Measurements from ENCODE around the gene SDS. TPM values are rescaled to one million over a fixed set of nuclear protein-coding genes. Genes with fewer than 3 reads are reported as not detected.
A peak's percentile ranks its signal among the peaks of the same experiment; 100 is the strongest.

Gene SDS
- total RNA-seq, 1 experiment from 2014 or later: not detected

DNA sequence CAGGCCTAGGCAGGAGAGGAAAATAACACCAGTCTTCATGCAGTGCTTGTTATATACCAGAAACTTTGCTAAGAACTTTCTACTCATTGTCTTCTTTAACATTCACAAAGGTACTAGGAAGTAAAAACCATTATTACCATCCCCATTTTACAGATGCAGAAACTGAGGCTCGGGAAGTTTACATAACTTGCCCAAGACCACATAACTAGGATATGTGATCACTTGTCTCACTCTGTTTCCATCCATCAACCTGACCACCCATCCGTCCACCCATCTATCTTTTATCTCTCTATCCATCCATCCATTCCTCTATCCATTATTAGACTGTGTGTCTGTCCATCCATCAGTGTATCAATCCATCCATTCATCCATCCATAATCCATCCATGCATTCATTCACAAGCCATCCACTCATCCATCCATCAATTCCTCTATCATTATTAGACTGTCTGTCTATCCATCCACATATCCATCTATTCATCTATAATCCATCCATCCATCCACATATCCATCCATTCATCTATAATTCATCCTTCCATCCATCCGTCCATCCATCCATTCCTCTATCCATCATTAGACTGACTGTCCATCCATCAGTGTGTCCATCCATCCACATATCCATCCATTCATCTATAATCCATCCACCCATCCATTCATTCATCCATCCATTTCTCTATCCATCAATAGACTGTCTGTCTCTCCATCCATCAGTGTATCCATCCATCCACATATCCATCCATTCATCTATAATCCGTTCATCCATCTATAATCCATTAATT, 35.0 kb upstream of the SDS start:
- Mint-ChIP-seq H3K27ac (ENCODE audit: low read depth, unreplicated experiment) (no peak overlapping the region), H3K36me3 (ENCODE audit: insufficient read depth, unreplicated experiment) (no peaks in the 10 kb centered on the region)
- POLR2A ChIA-PET: no interaction called here

DNA sequence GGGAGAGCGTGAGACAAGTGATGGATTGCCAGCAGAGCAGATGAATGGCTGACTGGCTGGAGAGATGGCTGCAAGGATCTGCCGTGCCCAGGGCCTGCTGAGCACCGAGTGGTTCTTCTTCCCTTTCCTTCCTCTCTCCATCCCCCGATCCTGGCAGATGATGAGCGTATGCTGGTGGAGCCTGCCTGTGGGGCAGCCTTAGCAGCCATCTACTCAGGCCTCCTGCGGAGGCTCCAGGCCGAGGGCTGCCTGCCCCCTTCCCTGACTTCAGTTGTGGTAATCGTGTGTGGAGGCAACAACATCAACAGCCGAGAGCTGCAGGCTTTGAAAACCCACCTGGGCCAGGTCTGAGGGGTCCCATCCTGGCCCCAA, 34.0 kb upstream of the SDS start:
- CTCF ChIA-PET: interaction anchor here (0.6 kb wide), 1 partner anchor 32 kb away, joined by 7 read pairs; no protein-coding TSS in a partner anchor
- TF ChIP-seq, protein P1, sequence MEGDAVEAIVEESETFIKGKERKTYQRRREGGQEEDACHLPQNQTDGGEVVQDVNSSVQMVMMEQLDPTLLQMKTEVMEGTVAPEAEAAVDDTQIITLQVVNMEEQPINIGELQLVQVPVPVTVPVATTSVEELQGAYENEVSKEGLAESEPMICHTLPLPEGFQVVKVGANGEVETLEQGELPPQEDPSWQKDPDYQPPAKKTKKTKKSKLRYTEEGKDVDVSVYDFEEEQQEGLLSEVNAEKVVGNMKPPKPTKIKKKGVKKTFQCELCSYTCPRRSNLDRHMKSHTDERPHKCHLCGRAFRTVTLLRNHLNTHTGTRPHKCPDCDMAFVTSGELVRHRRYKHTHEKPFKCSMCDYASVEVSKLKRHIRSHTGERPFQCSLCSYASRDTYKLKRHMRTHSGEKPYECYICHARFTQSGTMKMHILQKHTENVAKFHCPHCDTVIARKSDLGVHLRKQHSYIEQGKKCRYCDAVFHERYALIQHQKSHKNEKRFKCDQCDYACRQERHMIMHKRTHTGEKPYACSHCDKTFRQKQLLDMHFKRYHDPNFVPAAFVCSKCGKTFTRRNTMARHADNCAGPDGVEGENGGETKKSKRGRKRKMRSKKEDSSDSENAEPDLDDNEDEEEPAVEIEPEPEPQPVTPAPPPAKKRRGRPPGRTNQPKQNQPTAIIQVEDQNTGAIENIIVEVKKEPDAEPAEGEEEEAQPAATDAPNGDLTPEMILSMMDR (IDR thresholded peaks at IDR 0.05; ENCODE audit: unreplicated experiment): no peak
- Mint-ChIP-seq H3K36me3 (ENCODE audit: insufficient read depth, unreplicated experiment) (no peaks in the 10 kb centered on the region), H3K27ac (ENCODE audit: low read depth, unreplicated experiment) (no peak overlapping the region), H3K9me3 (ENCODE audit: unreplicated experiment) (no peaks in the 10 kb centered on the region), H3K27me3 (ENCODE audit: insufficient read depth, unreplicated experiment) (no peaks in the 10 kb centered on the region), H3K4me1 (ENCODE audit: insufficient read depth, unreplicated experiment) (no peaks in the 10 kb centered on the region), H3K4me3 (ENCODE audit: unreplicated experiment) (no peak overlapping the region)
- DNase-seq (ENCODE audit: unreplicated experiment): no peak
- BruUV-seq (replicated peaks): no TSS peak
- POLR2A ChIA-PET: interaction anchor here (0.6 kb wide), 1 partner anchor 1844 kb away, joined by 3 read pairs; no protein-coding TSS in a partner anchor
- intact Hi-C loops (cut with micrococcal nuclease): no loop called here

More for the DNA sequence above, 35.0 kb upstream of the SDS start:
- no peak for DNase-seq (ENCODE audit: unreplicated experiment)
- CTCF ChIA-PET: interaction anchor here (0.6 kb wide), 1 partner anchor 33 kb away, joined by 7 read pairs; no protein-coding TSS in a partner anchor
- no peaks in the 10 kb centered on the region for H3K9me3 Mint-ChIP-seq (ENCODE audit: unreplicated experiment)
- TF ChIP-seq, protein P1 (IDR thresholded peaks at IDR 0.05; ENCODE audit: unreplicated experiment): no peak
- intact Hi-C loops (cut with micrococcal nuclease): loop anchor here (1.0 kb wide), 1 partner anchor 474 kb away; no protein-coding TSS in a partner anchor
- H3K4me3 Mint-ChIP-seq (ENCODE audit: unreplicated experiment): no peak overlapping the region
- TSS peak; percentile 23 for BruUV-seq (replicated peaks)
- H3K27me3 Mint-ChIP-seq (ENCODE audit: insufficient read depth, unreplicated experiment): no peaks in the 10 kb centered on the region
- no peaks in the 10 kb centered on the region for H3K4me1 Mint-ChIP-seq (ENCODE audit: insufficient read depth, unreplicated experiment)

DNA sequence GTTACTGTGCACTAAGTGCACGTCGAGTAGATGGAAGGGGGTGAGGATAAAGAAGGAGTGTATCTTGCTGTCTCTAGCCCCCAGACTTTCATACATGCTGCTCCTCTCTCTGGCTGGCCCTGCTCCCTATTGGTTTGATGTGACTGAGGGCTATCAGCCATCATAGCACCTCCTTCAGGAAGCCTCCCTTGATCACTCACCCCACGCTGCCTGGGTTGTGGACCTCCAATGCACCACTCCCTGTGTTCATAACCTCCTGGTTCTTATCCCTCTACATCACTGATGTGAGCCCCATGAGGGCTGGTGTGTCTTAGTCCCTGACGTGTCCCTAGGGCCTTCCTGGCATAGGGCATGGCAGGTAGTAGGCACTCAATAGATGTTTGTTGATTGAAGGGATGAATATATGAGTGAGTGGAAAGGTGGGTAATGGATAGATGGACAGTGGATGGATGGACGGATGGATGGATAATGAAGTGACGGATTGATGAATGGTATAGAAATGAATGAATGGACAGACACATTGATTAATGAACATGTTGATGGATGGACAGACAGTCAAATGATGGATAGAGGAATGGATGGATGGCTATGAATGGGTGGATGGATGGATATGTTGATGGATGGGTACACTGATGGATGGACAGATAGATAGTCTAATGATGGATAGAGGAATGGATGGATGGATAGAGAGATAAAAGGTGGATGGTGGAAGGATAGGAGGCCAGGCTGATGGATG, 33.5 kb upstream of the SDS start:
- no TSS peak for BruUV-seq (replicated peaks)
- no peak for DNase-seq (ENCODE audit: unreplicated experiment)
- H3K36me3 Mint-ChIP-seq (ENCODE audit: insufficient read depth, unreplicated experiment): no peaks in the 10 kb centered on the region
- CTCF ChIA-PET: interaction anchor here (1.4 kb wide), 1 partner anchor 12 kb away, joined by 3 read pairs; no protein-coding TSS in a partner anchor
- H3K27me3 Mint-ChIP-seq (ENCODE audit: insufficient read depth, unreplicated experiment): no peaks in the 10 kb centered on the region
- TF ChIP-seq, protein P1 (IDR thresholded peaks at IDR 0.05; ENCODE audit: unreplicated experiment): no peak
- intact Hi-C loops (cut with micrococcal nuclease): no loop called here
- H3K4me1 Mint-ChIP-seq (ENCODE audit: insufficient read depth, unreplicated experiment): no peaks in the 10 kb centered on the region
- no peak overlapping the region for H3K4me3 Mint-ChIP-seq (ENCODE audit: unreplicated experiment)
- H3K27ac Mint-ChIP-seq (ENCODE audit: low read depth, unreplicated experiment): no peak overlapping the region
- H3K9me3 Mint-ChIP-seq (ENCODE audit: unreplicated experiment): no peaks in the 10 kb centered on the region
- POLR2A ChIA-PET: interaction anchor here (0.6 to 0.7 kb wide), 2 partner anchors 427 to 1845 kb away, joined by 3 read pairs; no protein-coding TSS in a partner anchor

DNA sequence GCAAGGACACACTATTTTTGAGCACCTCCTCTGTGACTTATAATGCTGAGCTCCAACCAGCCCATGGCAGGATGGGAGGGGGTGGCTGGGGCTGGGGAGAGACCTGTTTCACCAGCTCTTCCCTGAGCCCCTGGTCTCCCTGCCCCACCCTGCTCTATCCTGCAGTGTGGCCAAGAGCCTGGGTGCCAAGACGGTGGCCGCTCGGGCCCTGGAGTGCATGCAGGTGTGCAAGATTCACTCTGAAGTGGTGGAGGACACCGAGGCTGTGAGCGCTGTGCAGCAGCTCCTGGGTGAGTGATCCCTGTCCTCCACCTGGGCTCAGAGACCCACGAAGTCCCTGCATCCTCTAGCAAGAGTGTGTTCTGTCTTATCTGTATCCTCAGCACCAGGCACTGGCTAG, 32.9 kb upstream of the SDS start:
- no TSS peak for BruUV-seq (replicated peaks)
- H3K36me3 Mint-ChIP-seq (ENCODE audit: insufficient read depth, unreplicated experiment): no peaks in the 10 kb centered on the region

More for the DNA sequence above, 32.9 kb upstream of the SDS start:
- no peak for DNase-seq (ENCODE audit: unreplicated experiment)
- ChIA-PET CTCF (interaction anchor here (1.4 kb wide), 1 partner anchor 11 kb away, joined by 3 read pairs; no protein-coding TSS in a partner anchor), POLR2A (interaction anchor here (0.7 kb wide), 1 partner anchor 427 kb away, joined by 3 read pairs; no protein-coding TSS in a partner anchor)
- H3K4me3 Mint-ChIP-seq (ENCODE audit: unreplicated experiment): no peak overlapping the region
- TF ChIP-seq, protein P1 (IDR thresholded peaks at IDR 0.05; ENCODE audit: unreplicated experiment): no peak
- H3K9me3 Mint-ChIP-seq (ENCODE audit: unreplicated experiment): no peaks in the 10 kb centered on the region
- H3K4me1 Mint-ChIP-seq (ENCODE audit: insufficient read depth, unreplicated experiment): no peaks in the 10 kb centered on the region
- intact Hi-C loops (cut with micrococcal nuclease): no loop called here
- no peak overlapping the region for H3K27ac Mint-ChIP-seq (ENCODE audit: low read depth, unreplicated experiment)
- no peaks in the 10 kb centered on the region for H3K27me3 Mint-ChIP-seq (ENCODE audit: insufficient read depth, unreplicated experiment)

All from MCF 10A (cell line).